Progenitor cell of endocrine pancreas (in vitro differentiated cells): ENCODE measurements around the gene RSPH10B2. TPM values are rescaled to one million over a fixed set of nuclear protein-coding genes. Genes with fewer than 3 reads are reported as not detected.
"Not testable (repeated sequence)": the region's sequence is repeated elsewhere in the genome, so short reads cannot be mapped to it uniquely, and the experiment has no call there.

Experiments used
- DNase-seq: peaks from one replicate; pipeline ENCODE4 v3.0.0; 2021; ENCODE audit warnings: low spot score; ENCODE audit not compliant: unreplicated experiment
- H3K27ac Mint-ChIP-seq: 2 replicates; pipeline ENCODE4 v1.8.0; 2021; ENCODE audit warnings: mild to moderate bottlenecking, moderate library complexity, mixed read lengths
- H3K27me3 Mint-ChIP-seq: 2 replicates; pipeline ENCODE4 v1.8.0; 2021; ENCODE audit warnings: mixed read lengths
- H3K36me3 Mint-ChIP-seq: 2 replicates; pipeline ENCODE4 v1.8.0; 2022; ENCODE audit warnings: mixed read lengths; ENCODE audit not compliant: insufficient read depth
- H3K4me1 Mint-ChIP-seq: 2 replicates; pipeline ENCODE4 v1.8.0; 2021; ENCODE audit warnings: low read depth, mixed read lengths
- H3K4me3 Mint-ChIP-seq: 2 replicates; pipeline ENCODE4 v1.8.0; 2021; ENCODE audit warnings: low read depth, mild to moderate bottlenecking, moderate library complexity, mixed read lengths
- H3K9me3 Mint-ChIP-seq: 2 replicates; pipeline ENCODE4 v1.8.0; 2021; ENCODE audit warnings: low read depth, mixed read lengths
- CTCF ChIP-seq: fragments of 200-600 bp; sonication (generic); IDR thresholded peaks from one replicate; pipeline ENCODE4 v1.5.0; 2021; ENCODE audit warnings: antibody characterized with exemption, mild to moderate bottlenecking; ENCODE audit not compliant: unreplicated experiment
- long read RNA-seq: library from polyadenylated mRNA; unstranded; transcript quantifications from one replicate; pipeline ENCODE4 v2.0.0, GENCODE V29; 2020
- total RNA-seq: library from RNA; stranded (reverse); gene quantifications from 2 replicates; pipeline ENCODE4 v1.2.1, GENCODE V29; 2021

RSPH10B2 gene
- total RNA-seq = 2.8 and 3.6 TPM in 2 replicates
- long read RNA-seq = 0 reads

GRCh38 chr7:6753964-6754363, at the start of gene RSPH10B2:
Gene RSPH10B2, plus strand, starts transcription at chr7:6754103. Its CDS starts 3,575 bp downstream, at chr7:6757678.
- not testable (repeated sequence) for DNase-seq

GRCh38 chr7:6705959-6706665, 47.8 kb upstream of the RSPH10B2 start:
- H3K9me3 Mint-ChIP-seq = peaks cover 31% of the 10 kb centered on the region
- peak; percentile 13 for DNase-seq
- H3K27ac Mint-ChIP-seq = peak overlapping the region; percentile 91
- TF ChIP-seq CTCF = no peak
- H3K36me3 Mint-ChIP-seq = peaks cover 37% of the 10 kb centered on the region
- H3K4me1 Mint-ChIP-seq = peaks cover 8% of the 10 kb centered on the region
- H3K27me3 Mint-ChIP-seq = peaks cover 14% of the 10 kb centered on the region
- peak overlapping the region; percentile 89 for H3K4me3 Mint-ChIP-seq

More at GRCh38 chr7:6753964-6754363, at the start of gene RSPH10B2:
- H3K4me3 Mint-ChIP-seq, H3K27me3 Mint-ChIP-seq, H3K4me1 Mint-ChIP-seq, H3K27ac Mint-ChIP-seq, H3K9me3 Mint-ChIP-seq, H3K36me3 Mint-ChIP-seq: not testable (repeated sequence)

GRCh38 chr7:6706666-6707407, 47.1 kb upstream of the RSPH10B2 start, which contains the start of gene ZNF12:
Gene ZNF12, minus strand, starts transcription at chr7:6706947. Its CDS starts 1,774 bp downstream, at chr7:6705173.
- Mint-ChIP-seq H3K4me3 (peak within 1 kb of the TSS; percentile 89), H3K9me3 (peaks cover 26% of the 10 kb centered on the region)

GRCh38 chr7:6708304-6708703, 45.6 kb upstream of the RSPH10B2 start:
- no peak overlapping the region for H3K4me3 Mint-ChIP-seq

More at GRCh38 chr7:6706666-6707407, 47.1 kb upstream of the RSPH10B2 start, which contains the start of gene ZNF12:
- peaks cover 8% of the 10 kb centered on the region for H3K4me1 Mint-ChIP-seq
- peak; percentile 91 for DNase-seq
- peaks cover 17% of the 10 kb centered on the region for H3K27me3 Mint-ChIP-seq
- no peak for TF ChIP-seq CTCF
- peaks cover 30% of the 10 kb centered on the region for H3K36me3 Mint-ChIP-seq
- peak within 1 kb of the TSS; percentile 91 for H3K27ac Mint-ChIP-seq

GRCh38 chr7:6709808-6710207, 44.1 kb upstream of the RSPH10B2 start:
- no peak for TF ChIP-seq CTCF
- no peak overlapping the region for H3K27ac Mint-ChIP-seq
- H3K36me3 Mint-ChIP-seq = peaks cover 9% of the 10 kb centered on the region
- peaks cover 8% of the 10 kb centered on the region for H3K4me1 Mint-ChIP-seq
- H3K9me3 Mint-ChIP-seq = peaks cover 8% of the 10 kb centered on the region
- DNase-seq = no peak
- no peak overlapping the region for H3K4me3 Mint-ChIP-seq
- H3K27me3 Mint-ChIP-seq = peaks cover 17% of the 10 kb centered on the region

More at GRCh38 chr7:6708304-6708703, 45.6 kb upstream of the RSPH10B2 start:
- H3K36me3 Mint-ChIP-seq = peaks cover 18% of the 10 kb centered on the region
- TF ChIP-seq CTCF = no peak
- peaks cover 8% of the 10 kb centered on the region for H3K4me1 Mint-ChIP-seq
- no peak for DNase-seq
- no peak overlapping the region for H3K27ac Mint-ChIP-seq
- H3K9me3 Mint-ChIP-seq = peaks cover 14% of the 10 kb centered on the region
- H3K27me3 Mint-ChIP-seq = peaks cover 17% of the 10 kb centered on the region
